Neural crest cell (in vitro differentiated cells): ENCODE results near the gene FTH1. TPM values are rescaled to one million over a fixed set of nuclear protein-coding genes. Genes with fewer than 3 reads are reported as not detected.

ENCODE experiments used
- DNase-seq: peaks from one replicate; pipeline ENCODE4 v3.0.0; 2021; ENCODE audit warnings: low read depth, mixed read lengths, low spot score
- H3K27ac Mint-ChIP-seq: one replicate; pipeline ENCODE4 v1.8.0; 2021; ENCODE audit warnings: mild to moderate bottlenecking, mixed read lengths; ENCODE audit not compliant: unreplicated experiment
- H3K27me3 Mint-ChIP-seq: 2 replicates; pipeline ENCODE4 v1.8.0; 2021; ENCODE audit warnings: low read depth, mild to moderate bottlenecking, mixed read lengths
- H3K36me3 Mint-ChIP-seq: 2 replicates; pipeline ENCODE4 v1.8.0; 2021; ENCODE audit warnings: low read depth, mild to moderate bottlenecking, mixed read lengths
- H3K4me1 Mint-ChIP-seq: 2 replicates; pipeline ENCODE4 v1.8.0; 2021; ENCODE audit warnings: mixed read lengths
- H3K4me3 Mint-ChIP-seq: one replicate; pipeline ENCODE4 v1.8.0; 2021; ENCODE audit warnings: mild to moderate bottlenecking, mixed read lengths
- H3K9me3 Mint-ChIP-seq: 2 replicates; pipeline ENCODE4 v1.8.0; 2021; ENCODE audit warnings: mixed read lengths
- total RNA-seq: library from RNA; stranded (reverse); gene quantifications from 2 replicates; pipeline ENCODE4 v1.2.1, GENCODE V29; 2021
- TF ChIP-seq, protein P1 (sequence below): fragments of 200-600 bp; sonication (generic); conservative IDR thresholded peaks from 2 replicates; pipeline ENCODE4 v1.5.0; 2021; ENCODE audit warnings: antibody characterized with exemption, mild to moderate bottlenecking

FTH1 gene
- total RNA-seq, 1 donor from 2014 or later: 1,207 TPM

DNA sequence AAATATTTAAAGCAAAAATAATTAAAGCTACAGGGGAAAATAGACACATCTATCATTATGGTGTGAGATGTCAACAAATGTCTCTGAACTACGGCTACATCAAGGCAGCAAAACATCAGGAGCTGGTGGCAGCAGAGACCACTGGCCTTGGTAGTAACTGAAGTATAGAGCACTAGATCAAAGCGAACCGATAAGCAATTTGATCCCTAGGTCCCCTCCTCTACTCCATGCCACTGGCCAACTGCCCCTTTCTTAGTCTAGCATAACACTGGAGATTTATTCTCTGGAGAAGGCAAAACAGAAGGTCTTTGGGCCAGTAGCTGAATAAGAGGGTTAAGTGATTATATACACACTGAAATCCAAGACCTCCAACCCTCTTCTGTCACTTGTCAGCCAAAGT, 36.5 kb downstream of the FTH1 start:
- no peaks in the 10 kb centered on the region for H3K36me3 Mint-ChIP-seq
- H3K27ac Mint-ChIP-seq: no peak overlapping the region
- H3K9me3 Mint-ChIP-seq: no peaks in the 10 kb centered on the region
- H3K4me3 Mint-ChIP-seq: no peak overlapping the region
- H3K4me1 Mint-ChIP-seq: peaks cover 3% of the 10 kb centered on the region
- DNase-seq: no peak
- peaks cover 18% of the 10 kb centered on the region for H3K27me3 Mint-ChIP-seq
- TF ChIP-seq, protein P1, sequence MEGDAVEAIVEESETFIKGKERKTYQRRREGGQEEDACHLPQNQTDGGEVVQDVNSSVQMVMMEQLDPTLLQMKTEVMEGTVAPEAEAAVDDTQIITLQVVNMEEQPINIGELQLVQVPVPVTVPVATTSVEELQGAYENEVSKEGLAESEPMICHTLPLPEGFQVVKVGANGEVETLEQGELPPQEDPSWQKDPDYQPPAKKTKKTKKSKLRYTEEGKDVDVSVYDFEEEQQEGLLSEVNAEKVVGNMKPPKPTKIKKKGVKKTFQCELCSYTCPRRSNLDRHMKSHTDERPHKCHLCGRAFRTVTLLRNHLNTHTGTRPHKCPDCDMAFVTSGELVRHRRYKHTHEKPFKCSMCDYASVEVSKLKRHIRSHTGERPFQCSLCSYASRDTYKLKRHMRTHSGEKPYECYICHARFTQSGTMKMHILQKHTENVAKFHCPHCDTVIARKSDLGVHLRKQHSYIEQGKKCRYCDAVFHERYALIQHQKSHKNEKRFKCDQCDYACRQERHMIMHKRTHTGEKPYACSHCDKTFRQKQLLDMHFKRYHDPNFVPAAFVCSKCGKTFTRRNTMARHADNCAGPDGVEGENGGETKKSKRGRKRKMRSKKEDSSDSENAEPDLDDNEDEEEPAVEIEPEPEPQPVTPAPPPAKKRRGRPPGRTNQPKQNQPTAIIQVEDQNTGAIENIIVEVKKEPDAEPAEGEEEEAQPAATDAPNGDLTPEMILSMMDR: no peak

DNA sequence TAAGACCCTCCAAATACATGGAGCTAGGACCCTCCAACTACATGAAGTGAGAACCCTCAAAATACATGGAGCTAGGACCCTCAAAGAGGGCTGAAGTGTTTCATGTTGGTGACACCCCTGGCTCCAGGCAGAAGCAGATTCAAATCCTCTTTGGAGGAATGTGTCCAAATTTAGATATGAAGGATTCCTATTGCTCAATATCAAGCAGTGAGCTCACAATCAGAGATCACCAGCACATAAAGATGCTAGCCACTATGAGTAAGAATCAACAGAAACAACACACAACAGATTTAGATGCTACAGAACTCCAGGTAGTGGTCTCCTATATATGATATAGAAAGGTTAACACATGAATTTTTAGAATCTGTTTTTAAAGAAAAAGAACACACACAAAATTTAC, 38.8 kb downstream of the FTH1 start:
- TF ChIP-seq, protein P1: no peak
- Mint-ChIP-seq H3K4me3 (no peak overlapping the region), H3K9me3 (no peaks in the 10 kb centered on the region), H3K27me3 (peaks cover 8% of the 10 kb centered on the region), H3K4me1 (peaks cover 4% of the 10 kb centered on the region), H3K27ac (no peak overlapping the region), H3K36me3 (no peaks in the 10 kb centered on the region)
- DNase-seq: no peak

DNA sequence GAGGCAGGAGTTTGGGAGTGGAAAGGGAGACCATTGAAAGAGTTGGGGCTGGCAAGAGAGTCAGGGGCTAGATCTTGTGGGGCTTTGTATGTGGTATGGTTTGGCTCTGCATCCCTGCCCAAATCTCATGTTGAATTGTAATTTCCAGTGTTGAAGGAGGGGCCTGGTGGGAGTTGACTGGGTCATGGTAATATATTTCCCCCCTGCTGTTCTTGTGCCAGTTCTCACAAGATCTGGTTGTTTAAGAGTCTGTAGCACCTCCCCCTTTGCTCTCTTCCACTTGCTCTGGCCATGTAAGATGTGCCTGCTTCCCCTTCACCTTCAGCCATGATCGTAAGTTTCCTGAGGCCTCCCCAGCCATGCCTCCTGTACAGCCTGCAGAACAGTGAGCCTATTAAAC, 39.9 kb downstream of the FTH1 start:
- Mint-ChIP-seq H3K36me3 (no peaks in the 10 kb centered on the region), H3K9me3 (no peaks in the 10 kb centered on the region), H3K27me3 (peaks cover 5% of the 10 kb centered on the region), H3K4me1 (peaks cover 4% of the 10 kb centered on the region), H3K4me3 (no peak overlapping the region), H3K27ac (no peak overlapping the region)
- TF ChIP-seq, protein P1: no peak
- DNase-seq: no peak

DNA sequence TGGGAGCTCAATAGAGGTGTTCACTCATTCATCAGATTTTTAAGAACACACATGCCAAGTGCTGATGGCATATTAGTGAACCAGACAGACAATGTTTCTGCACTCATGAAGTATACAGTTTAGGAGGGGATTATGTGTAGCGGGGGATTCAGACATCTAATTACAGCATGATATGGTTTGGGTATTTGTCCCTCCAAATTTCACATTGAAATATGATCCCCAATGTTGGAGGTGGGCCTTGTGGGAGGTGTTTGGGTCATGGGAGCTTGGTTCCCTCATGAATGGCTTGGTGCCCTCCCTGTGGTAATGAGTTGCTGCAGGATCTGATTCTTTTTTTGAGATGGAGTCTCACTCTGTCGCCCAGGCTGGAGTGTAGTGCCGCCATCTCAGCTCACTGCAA, 41.2 kb downstream of the FTH1 start:
- H3K27me3 Mint-ChIP-seq: peaks cover 5% of the 10 kb centered on the region
- no peaks in the 10 kb centered on the region for H3K9me3 Mint-ChIP-seq
- H3K27ac Mint-ChIP-seq: no peak overlapping the region
- H3K36me3 Mint-ChIP-seq: no peaks in the 10 kb centered on the region
- H3K4me1 Mint-ChIP-seq: peaks cover 4% of the 10 kb centered on the region
- H3K4me3 Mint-ChIP-seq: no peak overlapping the region
- DNase-seq: no peak
- TF ChIP-seq, protein P1: no peak

DNA sequence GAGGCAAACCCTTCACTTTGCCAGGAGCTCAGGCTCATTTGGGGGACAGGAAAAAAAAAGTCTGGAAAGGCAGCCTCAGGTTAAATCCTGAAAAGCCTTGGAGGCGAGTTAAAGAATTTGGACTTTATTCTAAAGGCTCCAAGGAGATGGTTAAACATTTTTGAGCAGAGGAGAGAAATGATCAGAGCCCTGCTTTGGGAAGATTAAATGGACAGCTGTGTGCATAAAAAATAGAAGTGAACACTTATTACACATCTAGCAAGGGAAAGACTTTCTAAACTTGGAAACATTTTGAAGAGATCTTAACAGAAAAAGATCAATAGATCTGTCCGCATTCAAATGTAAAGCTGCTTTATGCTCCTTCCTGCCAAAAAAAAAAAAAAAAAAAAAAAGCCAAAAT, 41.7 kb downstream of the FTH1 start:
- H3K4me1 Mint-ChIP-seq: peaks cover 4% of the 10 kb centered on the region
- H3K4me3 Mint-ChIP-seq: no peak overlapping the region
- H3K27me3 Mint-ChIP-seq: peaks cover 5% of the 10 kb centered on the region
- H3K9me3 Mint-ChIP-seq: no peaks in the 10 kb centered on the region
- H3K36me3 Mint-ChIP-seq: no peaks in the 10 kb centered on the region
- no peak for DNase-seq
- no peak overlapping the region for H3K27ac Mint-ChIP-seq
- TF ChIP-seq, protein P1: no peak

DNA sequence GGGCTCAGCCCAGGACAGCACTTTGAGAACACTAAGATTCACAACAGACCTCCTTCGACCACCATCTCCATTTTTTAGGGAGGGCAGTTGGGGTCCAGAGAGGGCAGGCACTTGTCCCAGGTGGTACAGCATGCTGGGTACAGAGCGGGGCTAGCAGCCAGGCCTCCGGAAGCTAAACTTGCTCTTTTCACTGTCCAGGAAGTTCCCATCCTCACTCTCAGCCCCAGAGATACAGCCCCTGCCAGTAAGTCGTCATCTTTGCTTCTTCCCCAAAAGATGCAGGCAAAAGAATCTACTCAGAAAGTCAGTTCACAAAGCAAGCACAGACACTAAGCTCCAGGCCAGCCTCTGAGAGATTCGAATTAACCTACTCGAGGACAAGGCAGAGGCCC, 43.4 kb downstream of the FTH1 start:
- Mint-ChIP-seq H3K36me3 (no peaks in the 10 kb centered on the region), H3K9me3 (no peaks in the 10 kb centered on the region), H3K4me1 (peaks cover 4% of the 10 kb centered on the region), H3K4me3 (no peak overlapping the region), H3K27me3 (peaks cover 17% of the 10 kb centered on the region), H3K27ac (no peak overlapping the region)
- DNase-seq: no peak
- TF ChIP-seq, protein P1: no peak
